Small intestine (tissue), 7 donors: ENCODE data around the gene MGST2. TPM values are rescaled to one million over a fixed set of nuclear protein-coding genes. Genes with fewer than 3 reads are reported as not detected.
A peak's percentile ranks its signal among the peaks of the same experiment; 100 is the strongest.

Experiments used
- DNase-seq, 2 donors: peaks; one replicate each; pipeline versions ENCODE4 v3.0.0 to v3.0.0-alpha.2; 2013
- FAIRE-seq: peaks from 2 replicates; lab custom pipeline; 2012; peaks lifted over from hg19 to GRCh38; lab: Jason Lieb, UNC
- H3K27ac ChIP-seq, 3 donors: one replicate each; pipeline ENCODE4 v1.5.1; 2013; ENCODE audit warnings: low read length in 2 of 3, mild to moderate bottlenecking in 2 of 3, control low read depth in 1 of 3, inconsistent platforms in 1 of 3, low read depth in 1 of 3, moderate library complexity in 1 of 3
- H3K27me3 ChIP-seq, 3 donors: one replicate each; pipeline ENCODE4 v1.6.1; 2013; ENCODE audit warnings: low read length in 3 of 3, inconsistent platforms in 1 of 3; ENCODE audit not compliant: control insufficient read depth in 3 of 3, insufficient read depth in 3 of 3
- H3K36me3 ChIP-seq, 3 donors: one replicate each; pipeline ENCODE4 v1.6.1; 2013; ENCODE audit warnings: low read length in 3 of 3, inconsistent platforms in 1 of 3, low read depth in 1 of 3, mild to moderate bottlenecking in 1 of 3, moderate library complexity in 1 of 3; ENCODE audit not compliant: control insufficient read depth in 3 of 3, insufficient read depth in 2 of 3
- H3K4me1 ChIP-seq, 3 donors: one replicate each; pipeline ENCODE4 v1.6.1; 2013; ENCODE audit warnings: low read length in 2 of 3, inconsistent platforms in 1 of 3, low read depth in 1 of 3, mild to moderate bottlenecking in 1 of 3, moderate library complexity in 1 of 3; ENCODE audit not compliant: control insufficient read depth in 3 of 3, insufficient read depth in 2 of 3
- H3K4me3 ChIP-seq, 3 donors: one replicate each; pipeline ENCODE4 v1.5.1; 2013; ENCODE audit warnings: low read length in 3 of 3, control low read depth in 1 of 3, inconsistent platforms in 1 of 3, low read depth in 1 of 3, mild to moderate bottlenecking in 1 of 3, moderate library complexity in 1 of 3
- H3K9me3 ChIP-seq, 2 donors: one replicate each; pipeline ENCODE4 v1.6.1; 2013; ENCODE audit warnings: low read depth in 1 of 2, low read length in 1 of 2; ENCODE audit not compliant: control insufficient read depth in 2 of 2, insufficient read depth in 1 of 2
- WGBS, 3 donors: extraction: QIAGEN DNeasy Blood & Tissue Kit; methylation state at CpG; one replicate each; pipeline ENCODE4 v1.1.7; 2013; 5-methylcytosine and 5-hydroxymethylcytosine counted together
- polyA plus RNA-seq, 4 donors: library from polyadenylated mRNA; stranded (reverse) in 3 of 4; unstranded in 1 of 4; fragments of 200-250 nt in 3 of 4; fragments of 120-200 nt in 1 of 4; gene quantifications; one replicate each; pipeline versions ENCODE4 v1.2.1 to v1.2.3, GENCODE V29; 2013
- donor health status: healthy with polysubstance abuse.
- donor health status: control.
- donor health status: control.
- donor health status: Bipolar disorder and iron deficiency.
- donor health status: healthy.

Gene MGST2
- polyA plus RNA-seq, 4 donors = 120 to 225 (median 211) TPM

- DNase-seq (no peak), FAIRE-seq (no peak)
- Histone ChIP-seq H3K9me3 (no peaks in the 10 kb centered on the region), H3K27ac (no peak overlapping the region), H3K4me1 (peaks cover 2 to 34% (median 6%) of the 10 kb centered on the region in 3 donors), H3K27me3 (no peaks in the 10 kb centered on the region), H3K36me3 (no peaks in the 10 kb centered on the region), H3K4me3 (no peak overlapping the region)
- 53 to 79% (median 60%) methylated on average over 2 of the region's 2 CpGs for WGBS, 3 donors
Observed at GRCh38 chr4:139658586-139659382, 6.8 kb upstream of the MGST2 start.

DNA sequence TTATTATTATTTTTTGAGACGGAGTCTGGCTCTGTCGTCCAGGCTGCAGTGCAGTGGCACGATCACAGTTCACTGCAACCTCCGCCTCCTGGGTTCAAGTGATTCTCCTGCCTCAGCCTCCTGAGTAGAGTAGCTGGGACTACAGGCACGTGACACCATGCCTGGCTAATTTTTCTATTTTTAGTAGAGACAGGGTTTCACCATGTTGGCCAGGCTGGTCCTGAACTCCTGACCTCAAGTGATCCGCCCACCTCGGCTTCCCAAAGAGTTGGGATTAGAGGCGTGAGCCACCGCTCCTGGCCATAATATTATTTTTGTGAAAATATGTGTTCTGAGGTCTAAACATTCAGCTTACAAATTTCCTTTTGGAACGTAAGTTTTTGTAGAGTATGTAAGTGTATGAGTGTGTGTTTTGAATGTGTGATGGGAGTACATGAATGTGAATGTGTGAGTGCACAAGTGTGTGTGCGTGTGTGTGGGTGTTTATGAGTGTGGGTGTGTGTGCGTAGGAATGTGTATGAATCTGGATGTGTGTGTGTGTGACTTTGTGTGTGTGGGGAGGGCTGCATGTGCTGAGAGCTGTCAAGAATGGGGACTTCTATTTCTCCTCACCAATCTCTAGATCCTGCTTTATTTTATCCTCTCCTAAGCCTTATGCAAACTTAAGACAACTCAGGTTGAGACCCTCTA is 5.7 kb upstream of the MGST2 start:
- Histone ChIP-seq H3K9me3 (no peaks in the 10 kb centered on the region), H3K36me3 (no peaks in the 10 kb centered on the region), H3K27me3 (no peaks in the 10 kb centered on the region), H3K4me1 (peaks cover 8 to 45% (median 13%) of the 10 kb centered on the region in 3 donors), H3K27ac (peak overlapping the region in 2 of 3 donors; percentile 50 to 56), H3K4me3 (no peak overlapping the region)
- whole genome bisulfite sequencing, 3 donors = 90 to 93% (median 91%) methylated on average over 12 of the region's 12 CpGs
- FAIRE-seq (no peak), DNase-seq (no peak)

DNA sequence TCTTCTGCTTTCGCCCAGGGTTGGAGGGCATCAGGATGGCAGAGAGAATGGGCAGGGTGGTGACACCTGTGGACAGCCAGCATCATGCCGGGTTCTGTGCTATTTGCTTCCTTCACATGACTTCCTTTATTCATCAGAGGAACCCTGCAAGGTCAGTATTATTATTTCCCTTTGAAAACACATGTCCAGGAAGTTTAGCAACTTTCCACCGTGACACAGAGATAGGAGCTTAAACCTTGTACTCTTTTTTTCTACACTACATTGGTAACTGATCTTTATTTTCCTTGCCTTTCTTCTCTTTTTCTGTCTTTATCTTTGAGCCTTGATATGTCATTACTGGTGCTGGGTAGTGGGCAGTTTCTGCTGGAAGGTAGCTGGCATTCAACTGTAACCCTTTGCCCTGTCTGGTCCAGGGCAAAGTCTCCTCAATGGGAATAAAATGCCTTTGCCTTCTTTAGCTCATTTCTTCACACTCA is 5.0 kb upstream of the MGST2 start:
- peak overlapping the region; percentile 50 to 69 (median 56) for H3K27ac ChIP-seq
- FAIRE-seq (no peak), DNase-seq (peak; percentile 64 to 85)
- H3K4me1 ChIP-seq = peaks cover 10 to 51% (median 14%) of the 10 kb centered on the region in 3 donors
- WGBS, 3 donors = 39 to 51% (median 48%) methylated on average over 3 of the region's 3 CpGs
- no peaks in the 10 kb centered on the region for H3K36me3 ChIP-seq
- H3K9me3 ChIP-seq = no peaks in the 10 kb centered on the region
- no peak overlapping the region for H3K4me3 ChIP-seq
- H3K27me3 ChIP-seq = no peaks in the 10 kb centered on the region

DNA sequence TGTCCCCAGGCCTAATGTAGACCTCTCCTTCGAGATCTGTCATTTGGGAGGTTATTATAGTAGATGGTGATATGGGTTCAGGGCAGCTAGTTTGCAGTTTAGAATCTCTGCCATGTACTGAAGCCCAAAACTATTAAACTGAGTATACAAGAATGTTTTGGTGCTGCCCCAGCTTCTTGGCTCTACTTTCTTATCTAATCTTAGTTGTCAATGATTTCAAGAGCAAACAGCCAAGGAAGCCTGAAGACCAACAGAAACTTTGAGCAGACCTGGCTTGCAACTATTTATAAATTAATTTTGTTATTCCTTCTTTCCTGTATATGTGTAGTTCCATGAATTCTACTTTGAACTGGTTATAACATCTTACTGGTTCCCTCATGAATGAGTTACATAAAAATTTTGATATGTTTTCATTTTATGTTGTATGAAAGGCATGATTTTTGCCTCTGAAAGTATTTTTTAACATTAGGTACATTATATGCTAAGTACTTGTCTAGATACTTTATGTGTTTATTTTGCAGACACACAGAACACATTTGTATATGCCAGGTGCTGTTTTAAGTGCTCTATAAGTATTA is 2.0 kb upstream of the MGST2 start:
- Histone ChIP-seq H3K9me3 (no peaks in the 10 kb centered on the region), H3K27me3 (no peaks in the 10 kb centered on the region), H3K36me3 (no peaks in the 10 kb centered on the region), H3K27ac (peak overlapping the region; percentile 37 to 75 (median 57)), H3K4me3 (no peak overlapping the region), H3K4me1 (peaks cover 10 to 47% (median 14%) of the 10 kb centered on the region in 3 donors)
- 14 to 57% (median 27%) methylated on average over 1 of the region's 1 CpG for WGBS, 3 donors
- FAIRE-seq (no peak), DNase-seq (peak in 1 of 2 donors; percentile 35)

GRCh38 chr4:139664442-139664841 is 1.2 kb upstream of the MGST2 start:
- Histone ChIP-seq H3K36me3 (peaks cover 0 to 3% (median 0%) of the 10 kb centered on the region in 3 donors), H3K27ac (peak overlapping the region; percentile 75 to 93 (median 76)), H3K4me3 (no peak overlapping the region), H3K4me1 (peaks cover 10 to 55% (median 17%) of the 10 kb centered on the region in 3 donors), H3K9me3 (no peaks in the 10 kb centered on the region), H3K27me3 (no peaks in the 10 kb centered on the region)
- peak in 1 of 2 donors; percentile 44 for DNase-seq
- FAIRE-seq = no peak
- 64 to 76% (median 71%) methylated on average over 2 of the region's 2 CpGs for WGBS, 3 donors

GRCh38 chr4:139665079-139665689 is 435 bp upstream of the MGST2 start:
- Histone ChIP-seq H3K27ac (peak overlapping the region; percentile 75 to 93 (median 76)), H3K27me3 (no peaks in the 10 kb centered on the region), H3K36me3 (peaks cover 0 to 3% (median 0%) of the 10 kb centered on the region in 3 donors), H3K4me3 (peak overlapping the region in 2 of 3 donors; percentile 56 to 87), H3K4me1 (peaks cover 10 to 56% (median 20%) of the 10 kb centered on the region in 3 donors), H3K9me3 (no peaks in the 10 kb centered on the region)
- FAIRE-seq = no peak
- DNase-seq = no peak
- WGBS, 3 donors = 48 to 65% (median 52%) methylated on average over 10 of the region's 10 CpGs

DNA sequence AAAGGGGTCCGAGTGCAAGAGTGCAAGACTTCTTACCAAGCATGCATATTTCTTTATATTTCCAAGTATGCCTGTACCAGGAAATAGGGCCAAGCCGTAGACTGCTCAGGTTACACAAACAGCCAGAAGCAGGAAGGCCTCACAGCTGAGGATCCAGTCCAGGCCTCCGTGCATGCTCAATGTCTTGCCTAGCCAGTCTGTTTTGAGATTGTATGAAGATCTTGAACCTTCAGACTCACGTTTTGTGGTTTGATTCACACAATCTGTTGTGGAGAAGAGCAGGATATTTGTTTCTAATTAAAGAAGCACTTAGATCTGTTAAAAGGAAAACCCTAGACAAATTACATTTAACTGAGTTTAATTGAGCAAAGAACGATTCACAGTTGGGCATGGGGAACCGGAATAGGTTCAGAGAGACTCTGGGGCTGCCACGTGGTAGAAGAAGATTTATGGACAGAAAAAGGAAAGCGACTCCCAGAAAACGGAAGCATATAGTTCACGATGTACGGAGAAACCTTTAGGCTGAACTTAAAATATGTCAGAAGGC is 1.2 kb downstream of the MGST2 start:
- WGBS, 3 donors = 13 to 35% (median 31%) methylated on average over 11 of the region's 11 CpGs
- peak; percentile 74 to 75 for DNase-seq
- H3K4me1 ChIP-seq = peaks cover 9 to 55% (median 16%) of the 10 kb centered on the region in 3 donors
- H3K9me3 ChIP-seq = no peaks in the 10 kb centered on the region
- peak overlapping the region; percentile 75 to 98 (median 84) for H3K27ac ChIP-seq
- peaks cover 0 to 11% (median 0%) of the 10 kb centered on the region in 3 donors for H3K36me3 ChIP-seq
- H3K4me3 ChIP-seq = peak overlapping the region in 2 of 3 donors; percentile 56 to 87
- no peaks in the 10 kb centered on the region for H3K27me3 ChIP-seq
- no peak for FAIRE-seq
